Aorta (tissue), 5 donors: ENCODE measurements around the gene TLE4. TPM values are rescaled to one million over a fixed set of nuclear protein-coding genes. Genes with fewer than 3 reads are reported as not detected.
"Not testable (repeated sequence)": the region's sequence is repeated elsewhere in the genome, so short reads cannot be mapped to it uniquely, and the experiment has no call there.

Experiments used
- ATAC-seq: fragments of 200-7000 bp; cut with Tn5 transposase; one replicate; pipeline ENCODE4 v1.9.1; 2022; ENCODE audit warnings: moderate library complexity; ENCODE audit not compliant: low FRiP score
- DNase-seq, 2 donors: peaks; one replicate each; pipeline ENCODE4 v3.0.0-alpha.2; 2020
- H3K27ac ChIP-seq, 2 donors: one replicate each; pipeline ENCODE4 v1.5.1; 2013; ENCODE audit warnings: low read length in 2 of 2, mild to moderate bottlenecking in 2 of 2, moderate library complexity in 2 of 2, control low read depth in 1 of 2, inconsistent platforms in 1 of 2, low read depth in 1 of 2
- H3K27me3 ChIP-seq, 2 donors: one replicate each; pipeline ENCODE4 v1.6.1; 2013; ENCODE audit warnings: control low read depth in 1 of 2, low read length in 1 of 2, mild to moderate bottlenecking in 1 of 2, moderate library complexity in 1 of 2; ENCODE audit not compliant: insufficient read depth in 2 of 2, control insufficient read depth in 1 of 2
- H3K36me3 ChIP-seq, 2 donors: one replicate each; pipeline ENCODE4 v1.6.1; 2013; ENCODE audit warnings: control low read depth in 1 of 2, low read length in 1 of 2, mild to moderate bottlenecking in 1 of 2; ENCODE audit not compliant: insufficient read depth in 2 of 2, control insufficient read depth in 1 of 2
- H3K4me1 ChIP-seq, 2 donors: one replicate each; pipeline ENCODE4 v1.6.1; 2013; ENCODE audit warnings: low read length in 2 of 2, control low read depth in 1 of 2, mild to moderate bottlenecking in 1 of 2, moderate library complexity in 1 of 2; ENCODE audit not compliant: insufficient read depth in 2 of 2, control insufficient read depth in 1 of 2
- H3K4me3 ChIP-seq, 2 donors: one replicate each; pipeline ENCODE4 v1.5.1; 2013; ENCODE audit warnings: low read length in 2 of 2, control low read depth in 1 of 2, mild to moderate bottlenecking in 1 of 2
- H3K9me3 ChIP-seq: one replicate; pipeline ENCODE4 v1.6.1; 2013; ENCODE audit warnings: mild to moderate bottlenecking, low read length; ENCODE audit not compliant: control insufficient read depth
- WGBS, 2 donors: extraction: QIAGEN DNeasy Blood & Tissue Kit; methylation state at CpG; one replicate each; pipeline ENCODE4 v1.1.7; 2013; 5-methylcytosine and 5-hydroxymethylcytosine counted together
- intact Hi-C, 2 donors: fragments of 100-400 bp; cut with DNase I; formaldehyde crosslinking; loops; one replicate each; pipeline versions ENCODE4 v1.14.2 to v1.15.0; 2022
- polyA plus RNA-seq, 2 donors: library from polyadenylated mRNA; stranded (reverse); fragments of 200-250 nt; gene quantifications; one replicate each; pipeline ENCODE4 v1.2.3, GENCODE V29; 2013
- total RNA-seq, 2 donors: library from RNA; stranded (reverse); fragmentation: NEBNext Ultra II Directional; extraction: Animal tissue kit (Norgen Biotek cat#: 25700); gene quantifications; one replicate each; pipeline ENCODE4 v1.2.1, GENCODE V29; 2021
- donor health status: healthy with polysubstance abuse.
- donor health status: Bipolar disorder and iron deficiency.
- donor health status: DM: no; HTN: no; CAD: no.
- donor health status: DM: no; HTN: no; CAD: no.
- donor health status: DM: yes; HTN: yes; CAD: no.

TLE4 gene
- total and polyA plus RNA-seq, 4 donors, result 6.0 to 38.3 (median 22.3) TPM

DNA sequence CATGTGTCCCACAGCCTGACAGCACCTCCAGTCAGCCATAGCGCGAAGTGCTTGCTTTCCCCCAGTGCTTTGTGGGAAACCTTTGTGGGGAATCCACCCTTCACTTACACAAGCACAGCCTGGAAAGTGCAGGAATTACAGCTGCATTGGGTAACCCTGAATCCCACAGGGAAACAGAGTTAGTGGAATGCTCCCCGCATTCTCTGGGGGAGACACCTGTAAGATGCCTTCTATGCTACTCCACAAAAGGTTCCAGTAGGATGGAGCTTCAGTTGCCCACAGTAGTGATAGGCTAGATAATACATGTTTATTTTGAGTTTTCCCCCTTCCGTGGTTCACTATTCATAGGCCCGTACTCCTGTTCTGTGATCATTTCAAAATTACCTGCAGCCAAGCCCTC lies 60.3 kb downstream of the TLE4 start:
- H3K27me3 ChIP-seq, result no peaks in the 10 kb centered on the region
- DNase-seq, result no peak
- 98% methylated on average over 5 of the region's 5 CpGs for WGBS, 2 donors
- H3K36me3 ChIP-seq, result peaks cover 0 to 3% of the 10 kb centered on the region in 2 donors
- H3K4me3 ChIP-seq, result no peak overlapping the region
- intact Hi-C loops, result no loop called here
- no peaks in the 10 kb centered on the region for H3K4me1 ChIP-seq
- no peak overlapping the region for H3K27ac ChIP-seq
- no peaks in the 10 kb centered on the region for H3K9me3 ChIP-seq
- no peak for ATAC-seq

GRCh38 chr9:79632705-79633104 lies 60.9 kb downstream of the TLE4 start:
- H3K4me1 ChIP-seq, result no peaks in the 10 kb centered on the region
- no peak for ATAC-seq

GRCh38 chr9:79633558-79633957 lies 61.8 kb downstream of the TLE4 start:
- H3K27ac ChIP-seq, result no peak overlapping the region
- peaks cover 0 to 3% of the 10 kb centered on the region in 2 donors for H3K36me3 ChIP-seq
- ATAC-seq, result no peak
- H3K4me3 ChIP-seq, result no peak overlapping the region
- no peaks in the 10 kb centered on the region for H3K9me3 ChIP-seq
- H3K4me1 ChIP-seq, result no peaks in the 10 kb centered on the region
- intact Hi-C loops, result no loop called here
- no peak for DNase-seq
- WGBS, 2 donors, result 91 to 92% methylated on average over 3 of the region's 3 CpGs
- H3K27me3 ChIP-seq, result no peaks in the 10 kb centered on the region

More at GRCh38 chr9:79632705-79633104, 60.9 kb downstream of the TLE4 start:
- no peak overlapping the region for H3K4me3 ChIP-seq
- intact Hi-C loops, result no loop called here
- H3K9me3 ChIP-seq, result no peaks in the 10 kb centered on the region
- H3K36me3 ChIP-seq, result peaks cover 0 to 3% of the 10 kb centered on the region in 2 donors
- H3K27me3 ChIP-seq, result no peaks in the 10 kb centered on the region
- WGBS, 2 donors, result 93 to 96% methylated on average over 1 of the region's 1 CpG
- no peak for DNase-seq
- no peak overlapping the region for H3K27ac ChIP-seq

- Histone ChIP-seq H3K27me3 (no peaks in the 10 kb centered on the region), H3K27ac (no peak overlapping the region), H3K4me1 (no peaks in the 10 kb centered on the region), H3K4me3 (no peak overlapping the region), H3K36me3 (peaks cover 0 to 3% of the 10 kb centered on the region in 2 donors), H3K9me3 (no peaks in the 10 kb centered on the region)
- ATAC-seq (no peak), DNase-seq (no peak)
- intact Hi-C loops, result no loop called here
- 93 to 97% methylated on average over 2 of the region's 2 CpGs for WGBS, 2 donors
These were observed 65.6 kb downstream of the TLE4 start for GRCh38 chr9:79637177-79637925.

GRCh38 chr9:79638806-79639205 lies 67.0 kb downstream of the TLE4 start:
- intact Hi-C loops, result no loop called here
- 94 to 98% methylated on average over 2 of the region's 2 CpGs for WGBS, 2 donors
- Histone ChIP-seq H3K4me1 (no peaks in the 10 kb centered on the region), H3K4me3 (no peak overlapping the region), H3K27me3 (no peaks in the 10 kb centered on the region), H3K9me3 (no peaks in the 10 kb centered on the region), H3K36me3 (peaks cover 0 to 3% of the 10 kb centered on the region in 2 donors), H3K27ac (no peak overlapping the region)
- DNase-seq (no peak), ATAC-seq (no peak)

- Histone ChIP-seq H3K36me3 (peaks cover 0 to 3% of the 10 kb centered on the region in 2 donors), H3K27me3 (no peaks in the 10 kb centered on the region), H3K4me1 (no peaks in the 10 kb centered on the region), H3K4me3 (no peak overlapping the region), H3K27ac (no peak overlapping the region), H3K9me3 (no peaks in the 10 kb centered on the region)
- no peak for DNase-seq
- 97 to 98% methylated on average over 1 of the region's 1 CpG for WGBS, 2 donors
- no peak for ATAC-seq
- intact Hi-C loops, result no loop called here
These were observed 67.6 kb downstream of the TLE4 start for GRCh38 chr9:79639354-79639753.

DNA sequence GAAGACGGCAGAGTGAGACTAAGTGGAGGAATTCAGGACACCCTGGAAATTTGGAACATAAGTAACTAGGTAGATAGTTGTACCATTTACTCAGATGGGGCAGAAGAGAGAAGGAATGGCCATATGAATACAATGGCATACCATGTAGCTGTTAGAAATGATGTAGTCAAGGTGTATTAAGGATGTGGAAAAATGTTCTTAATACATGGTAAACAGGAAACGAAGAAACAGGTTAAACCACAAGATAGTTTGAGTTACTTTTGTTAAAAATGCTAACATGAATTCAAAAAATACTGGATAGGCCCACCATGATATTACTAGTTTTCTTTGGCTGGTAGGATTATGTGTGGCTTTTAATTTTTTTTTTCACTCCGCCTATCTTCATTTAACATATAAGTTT lies 68.3 kb downstream of the TLE4 start:
- H3K36me3 ChIP-seq, intact Hi-C loops, H3K4me1 ChIP-seq, DNase-seq, H3K4me3 ChIP-seq, H3K27me3 ChIP-seq, ATAC-seq, H3K9me3 ChIP-seq, H3K27ac ChIP-seq: not testable (repeated sequence)
- 99% methylated on average over 3 of the region's 3 CpGs for WGBS, 2 donors

DNA sequence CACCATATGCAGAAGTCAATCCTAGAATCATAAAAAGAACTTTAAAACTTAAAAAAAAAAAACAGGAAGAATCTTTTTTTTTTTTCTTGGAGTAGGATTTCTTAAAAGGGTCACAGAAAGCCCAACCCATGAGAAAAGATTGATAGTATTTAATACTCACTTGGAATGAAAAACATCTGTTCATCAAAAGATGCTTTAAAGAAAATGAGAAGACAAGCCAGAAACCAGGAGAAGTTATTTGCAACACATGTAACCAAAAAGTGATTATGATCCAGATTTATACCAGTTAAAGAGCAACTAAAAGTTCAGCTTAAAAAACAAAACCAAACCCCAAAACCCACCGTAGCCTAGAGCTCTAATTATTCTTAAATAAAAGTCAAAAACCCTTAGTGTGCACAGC lies 69.3 kb downstream of the TLE4 start:
- ATAC-seq, result no peak
- peaks cover 0 to 3% of the 10 kb centered on the region in 2 donors for H3K36me3 ChIP-seq
- WGBS, 2 donors, result 68 to 78% methylated on average over 1 of the region's 1 CpG
- H3K4me1 ChIP-seq, result no peaks in the 10 kb centered on the region
- no peak overlapping the region for H3K4me3 ChIP-seq
- H3K27me3 ChIP-seq, result no peaks in the 10 kb centered on the region
- H3K9me3 ChIP-seq, result peaks cover 1% of the 10 kb centered on the region
- intact Hi-C loops, result no loop called here
- DNase-seq, result no peak
- H3K27ac ChIP-seq, result no peak overlapping the region

GRCh38 chr9:79642671-79643070 lies 70.9 kb downstream of the TLE4 start:
- Histone ChIP-seq H3K4me1 (no peaks in the 10 kb centered on the region), H3K36me3 (no peaks in the 10 kb centered on the region), H3K9me3 (peaks cover 1% of the 10 kb centered on the region), H3K27ac (no peak overlapping the region), H3K4me3 (no peak overlapping the region), H3K27me3 (no peaks in the 10 kb centered on the region)
- intact Hi-C loops, result no loop called here
- 94 to 96% methylated on average over 2 of the region's 2 CpGs for WGBS, 2 donors
- ATAC-seq (no peak), DNase-seq (no peak)
